Measurements from ENCODE around the gene B3GALNT2.
"Not testable (repeated sequence)": the region's sequence is repeated elsewhere in the genome, so short reads cannot be mapped to it uniquely, and the experiment has no call there.

B3GALNT2 gene

GRCh38 chr1:235504494-235505222 is 406 bp upstream of the B3GALNT2 start:
- in situ Hi-C loops (cut with HindIII; ENCODE audit: low sequenced_read_pairs): no loop called here

- in situ Hi-C loops (cut with HindIII; ENCODE audit: low sequenced_read_pairs): no loop called here
Observed at GRCh38 chr1:235503403-235504121, 690 bp downstream of the B3GALNT2 start.

DNA sequence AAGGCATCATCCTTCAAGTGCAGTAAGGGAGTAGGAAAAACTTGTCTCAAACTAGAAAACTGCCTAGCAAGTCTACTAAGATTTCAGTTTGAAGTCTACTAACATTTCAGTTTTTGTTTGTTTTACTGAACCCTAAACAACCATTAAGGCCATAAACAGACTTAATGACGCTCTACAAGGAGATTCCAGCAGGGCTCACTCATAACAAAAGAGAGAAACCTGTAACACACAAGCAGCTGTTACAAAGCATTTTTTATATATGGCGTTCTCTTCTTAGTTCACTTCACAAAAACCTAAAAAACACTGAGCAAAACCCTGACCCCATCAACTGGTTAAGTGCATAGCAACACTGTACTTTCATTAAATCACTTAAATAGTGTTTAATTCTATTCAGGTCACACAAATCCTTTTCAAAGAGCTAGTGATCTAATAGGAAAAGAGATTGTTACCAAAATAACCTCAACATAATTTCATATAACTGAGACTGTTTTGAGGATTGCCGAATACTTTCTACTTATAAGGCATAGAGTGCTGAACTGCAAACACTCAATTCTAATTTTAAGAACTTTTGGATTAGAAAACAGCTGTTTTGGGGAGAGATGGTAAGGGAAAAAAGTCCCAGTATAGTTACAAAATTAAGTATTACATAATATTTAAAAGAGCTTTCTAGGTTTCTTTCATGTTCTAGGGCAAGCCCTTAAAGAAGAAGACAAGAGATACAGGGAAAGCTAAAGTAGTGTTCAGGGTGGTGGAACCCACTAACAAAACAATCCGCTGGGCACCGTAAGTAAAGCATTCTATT is 1.4 kb downstream of the B3GALNT2 start:
- in situ Hi-C loops (cut with HindIII; ENCODE audit: low sequenced_read_pairs): no loop called here

- in situ Hi-C loops (cut with HindIII; ENCODE audit: low sequenced_read_pairs): no loop called here
Observed at GRCh38 chr1:235500971-235501540, 3.2 kb downstream of the B3GALNT2 start.

- in situ Hi-C loops (cut with HindIII; ENCODE audit: low sequenced_read_pairs): no loop called here
Observed at GRCh38 chr1:235495551-235495950, 8.7 kb downstream of the B3GALNT2 start.

DNA sequence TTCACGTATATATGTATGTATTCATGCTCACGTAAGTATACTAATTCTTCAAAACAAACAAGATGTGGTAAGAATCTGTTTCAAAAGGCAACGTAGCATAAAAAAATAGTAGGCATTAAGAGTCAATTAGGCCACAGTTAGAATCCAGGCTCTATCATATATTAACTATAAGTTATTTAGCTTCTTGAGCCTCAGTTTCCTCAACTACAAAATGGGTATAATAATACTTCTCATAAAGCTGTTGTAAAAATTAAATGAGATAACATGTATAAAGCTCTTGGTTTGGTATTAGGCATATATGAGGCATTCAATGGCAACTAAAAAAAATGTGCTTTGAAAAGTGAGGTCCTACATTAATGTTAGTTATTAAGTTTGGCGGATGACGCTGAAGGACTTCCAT is 9.2 kb downstream of the B3GALNT2 start:
- in situ Hi-C loops (cut with HindIII; ENCODE audit: low sequenced_read_pairs): no loop called here

DNA sequence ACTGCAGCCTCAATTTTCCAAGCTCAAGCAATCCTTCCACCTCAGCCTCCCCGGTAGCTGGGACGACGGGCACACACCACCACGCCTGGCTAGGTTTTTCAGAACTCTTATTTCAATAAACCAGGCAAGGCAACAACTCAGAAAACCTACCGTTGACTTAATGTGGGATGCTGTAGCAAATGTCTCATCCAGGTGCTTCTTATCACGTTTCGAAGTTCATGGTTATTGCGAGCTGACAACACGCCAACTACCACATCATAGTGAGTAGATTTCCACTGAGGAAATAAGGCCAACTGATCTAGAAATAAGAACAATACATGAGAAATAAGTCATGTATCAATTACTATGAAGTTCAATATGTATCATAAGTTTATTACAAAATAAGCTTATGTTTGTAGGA is 9.7 kb downstream of the B3GALNT2 start:
- in situ Hi-C loops (cut with HindIII; ENCODE audit: low sequenced_read_pairs): no loop called here

DNA sequence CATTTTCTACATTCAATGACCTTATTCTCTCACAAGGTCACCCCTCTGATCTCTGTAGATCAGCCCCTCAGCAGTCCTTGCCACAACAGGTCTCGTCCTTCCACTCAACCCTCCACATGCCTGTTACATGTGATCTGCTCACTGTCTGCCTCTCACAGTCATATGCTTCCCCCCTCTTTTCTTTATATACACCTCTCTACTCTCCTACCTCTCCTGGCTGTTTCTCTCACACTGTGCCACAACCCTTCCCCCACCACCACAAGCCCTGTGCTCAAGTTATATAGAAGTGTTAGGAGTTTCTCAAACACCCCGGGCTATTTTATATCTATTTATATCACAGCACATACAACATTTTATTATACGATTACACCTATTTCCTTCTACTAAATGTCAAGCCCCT is 12.6 kb downstream of the B3GALNT2 start:
- in situ Hi-C loops (cut with HindIII; ENCODE audit: low sequenced_read_pairs): no loop called here

DNA sequence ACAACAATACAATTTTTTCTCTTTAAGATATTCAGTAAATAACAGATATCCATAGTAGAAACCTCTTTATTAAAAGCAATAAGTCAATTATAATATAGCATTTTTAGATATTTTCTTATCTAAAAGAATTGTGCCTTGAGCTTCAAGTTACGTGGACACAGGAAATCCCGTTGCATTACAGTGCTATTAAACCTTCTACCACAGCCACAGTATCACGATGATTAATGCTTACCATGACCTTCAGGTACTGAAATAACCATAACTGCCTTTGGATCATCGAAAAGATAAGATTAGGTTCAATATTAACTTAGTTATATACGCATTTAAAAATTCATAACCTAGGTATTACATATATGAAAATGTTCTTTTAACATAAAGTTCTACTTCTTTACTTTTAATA is 17.9 kb downstream of the B3GALNT2 start:
- in situ Hi-C loops (cut with HindIII; ENCODE audit: low sequenced_read_pairs): no loop called here

DNA sequence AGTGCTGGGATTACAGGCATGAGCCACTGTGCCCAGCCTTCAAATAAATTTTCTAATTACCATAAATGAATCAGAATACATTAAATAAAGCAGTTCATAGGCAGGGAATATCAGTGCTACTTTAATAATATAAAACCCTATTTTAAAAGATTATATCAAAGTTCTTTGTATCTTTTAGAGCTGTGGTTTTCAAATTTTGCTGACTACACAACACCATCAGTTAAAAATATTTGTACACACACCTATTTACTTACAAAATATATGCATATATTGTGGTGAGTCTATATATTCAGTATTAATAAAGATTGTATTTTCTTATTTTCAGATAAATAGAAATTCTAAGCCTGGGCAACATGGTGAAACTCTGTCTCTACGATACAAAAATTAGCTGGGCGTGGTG is 18.7 kb downstream of the B3GALNT2 start:
- in situ Hi-C loops (cut with HindIII; ENCODE audit: low sequenced_read_pairs): no loop called here

DNA sequence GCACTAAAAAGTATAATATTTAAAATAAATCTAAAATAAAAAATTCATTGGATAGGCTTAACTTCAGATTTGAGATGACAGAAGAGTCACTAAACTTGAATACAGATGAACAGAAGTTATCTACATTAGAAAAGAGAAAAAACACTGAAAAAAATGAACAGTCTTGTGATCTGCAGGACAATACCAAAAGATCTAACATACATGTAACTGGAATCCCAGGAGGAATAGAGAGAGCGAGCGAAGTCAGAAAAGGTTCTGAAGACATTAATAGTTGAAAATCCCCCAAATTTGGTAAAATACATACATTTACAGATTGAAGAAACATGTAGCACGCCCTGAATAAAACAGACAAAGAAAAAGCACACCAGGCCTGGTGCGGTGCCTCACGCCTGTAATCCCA is 21.2 kb downstream of the B3GALNT2 start:
- in situ Hi-C loops (cut with HindIII; ENCODE audit: low sequenced_read_pairs): no loop called here

DNA sequence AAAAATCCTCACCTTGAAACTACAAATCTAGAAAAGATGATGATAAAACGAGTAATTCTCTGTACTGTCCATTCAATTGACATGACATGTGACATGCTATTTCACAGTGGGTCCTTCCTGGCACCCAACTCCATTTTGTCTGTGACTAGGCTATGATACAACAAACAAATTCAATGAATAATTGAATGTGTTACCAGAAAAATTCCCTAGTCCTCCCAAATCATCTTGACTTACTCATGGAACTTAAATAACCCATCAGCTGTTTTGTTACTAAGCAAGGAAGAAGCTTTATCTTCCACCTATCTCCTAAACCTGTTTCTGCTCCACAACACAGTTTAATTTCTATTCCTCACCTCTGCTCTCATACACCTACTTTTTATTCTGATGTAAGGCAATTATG is 30.4 kb downstream of the B3GALNT2 start:
- in situ Hi-C loops (cut with HindIII; ENCODE audit: low sequenced_read_pairs): no loop called here

DNA sequence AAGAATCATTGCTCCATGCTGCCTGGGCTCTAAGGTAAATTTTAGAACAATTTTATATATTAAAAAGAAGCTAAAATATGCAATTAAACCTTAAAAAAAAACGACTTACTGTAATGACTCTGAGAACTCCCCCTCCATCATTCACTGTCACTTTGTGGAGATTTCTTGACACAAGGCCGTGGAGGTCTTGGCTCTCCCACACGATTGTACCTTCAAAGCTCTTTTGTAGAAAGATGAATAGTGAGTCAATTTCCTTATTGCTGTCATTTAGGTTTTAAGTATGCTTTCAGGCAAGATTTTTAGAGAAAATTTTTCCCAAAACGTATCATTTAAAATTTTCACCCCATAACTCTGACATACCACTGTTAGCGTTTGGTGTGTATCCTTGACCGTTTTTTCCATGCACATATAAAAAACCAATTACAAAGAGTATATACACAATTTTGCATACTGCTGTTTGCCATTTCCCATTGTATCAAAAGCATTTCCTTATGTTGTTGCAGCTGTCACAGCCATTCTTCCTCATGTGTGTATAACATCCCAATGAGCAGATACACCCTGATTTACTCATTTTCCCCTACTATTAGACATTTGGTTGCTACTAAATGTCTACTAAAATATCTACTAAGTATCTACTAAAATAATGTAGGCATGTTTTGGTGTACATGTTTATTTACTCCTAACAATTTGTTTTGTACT is 33.4 kb downstream of the B3GALNT2 start:
- in situ Hi-C loops (cut with HindIII; ENCODE audit: low sequenced_read_pairs): no loop called here

GRCh38 chr1:235469897-235470296 is 34.4 kb downstream of the B3GALNT2 start:
- in situ Hi-C loops (cut with HindIII; ENCODE audit: low sequenced_read_pairs): not testable (repeated sequence)

DNA sequence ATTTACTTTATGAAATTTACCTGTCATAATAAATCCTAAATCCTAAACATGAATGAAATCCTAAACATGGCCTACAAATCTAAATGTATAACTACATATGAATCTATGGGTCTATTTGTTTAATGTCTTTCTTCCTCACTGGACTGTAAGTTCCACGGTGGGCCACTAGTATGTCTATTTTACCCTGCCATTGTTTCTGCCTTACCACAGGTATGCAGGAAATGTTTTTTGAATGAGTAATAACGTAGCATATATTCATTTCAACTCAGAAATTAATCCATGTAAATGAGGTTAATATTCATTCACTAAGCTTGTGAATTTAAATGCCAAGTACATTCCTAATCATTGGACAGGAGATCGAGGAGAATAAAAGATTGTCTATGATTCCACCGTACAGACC is 35.3 kb downstream of the B3GALNT2 start:
- in situ Hi-C loops (cut with HindIII; ENCODE audit: low sequenced_read_pairs): no loop called here

GRCh38 chr1:235468004-235468403 is 36.2 kb downstream of the B3GALNT2 start:
- in situ Hi-C loops (cut with HindIII; ENCODE audit: low sequenced_read_pairs): no loop called here

DNA sequence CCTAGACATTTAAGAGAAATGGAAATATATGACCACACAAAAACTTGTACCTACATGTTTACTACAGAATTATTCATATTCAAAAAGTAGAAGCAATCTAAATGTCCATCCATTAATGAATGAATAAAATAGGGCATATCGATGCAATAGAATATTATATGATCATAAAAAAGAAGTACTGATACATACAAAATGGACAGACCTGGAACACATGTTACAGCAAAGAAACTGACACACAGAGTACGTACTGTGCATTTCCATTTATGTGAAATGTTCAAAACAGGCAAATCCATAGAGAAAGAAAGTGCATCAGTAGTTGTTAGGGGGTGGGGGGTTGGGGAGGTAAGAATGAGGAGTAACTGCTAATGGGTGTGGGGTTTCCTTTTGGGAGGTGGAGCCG is 39.2 kb downstream of the B3GALNT2 start:
- in situ Hi-C loops (cut with HindIII; ENCODE audit: low sequenced_read_pairs): no loop called here

- in situ Hi-C loops (cut with HindIII; ENCODE audit: low sequenced_read_pairs): not testable (repeated sequence)
Observed at GRCh38 chr1:235462832-235463231, 41.4 kb downstream of the B3GALNT2 start.

GRCh38 chr1:235461954-235462353 is 42.3 kb downstream of the B3GALNT2 start:
- in situ Hi-C loops (cut with HindIII; ENCODE audit: low sequenced_read_pairs): no loop called here

DNA sequence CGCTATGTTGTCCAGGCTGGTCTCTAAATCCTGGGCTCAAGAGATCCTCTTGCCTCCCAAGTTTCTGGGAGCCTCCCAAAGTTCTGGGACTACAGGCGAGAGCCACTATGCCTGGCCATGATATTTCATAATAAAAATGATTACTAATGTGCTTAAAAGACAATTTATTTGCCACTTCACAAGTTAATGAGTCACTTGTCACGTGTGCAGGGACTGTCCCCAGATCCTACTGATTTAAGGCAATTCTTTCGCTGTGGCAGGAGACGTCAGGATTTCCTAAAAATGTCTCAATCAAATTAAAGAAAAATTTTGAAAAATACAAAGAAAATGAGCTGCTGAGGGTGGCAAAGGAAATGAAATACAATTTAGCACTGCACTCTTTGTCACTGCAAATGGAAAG is 43.5 kb downstream of the B3GALNT2 start:
- in situ Hi-C loops (cut with HindIII; ENCODE audit: low sequenced_read_pairs): no loop called here

DNA sequence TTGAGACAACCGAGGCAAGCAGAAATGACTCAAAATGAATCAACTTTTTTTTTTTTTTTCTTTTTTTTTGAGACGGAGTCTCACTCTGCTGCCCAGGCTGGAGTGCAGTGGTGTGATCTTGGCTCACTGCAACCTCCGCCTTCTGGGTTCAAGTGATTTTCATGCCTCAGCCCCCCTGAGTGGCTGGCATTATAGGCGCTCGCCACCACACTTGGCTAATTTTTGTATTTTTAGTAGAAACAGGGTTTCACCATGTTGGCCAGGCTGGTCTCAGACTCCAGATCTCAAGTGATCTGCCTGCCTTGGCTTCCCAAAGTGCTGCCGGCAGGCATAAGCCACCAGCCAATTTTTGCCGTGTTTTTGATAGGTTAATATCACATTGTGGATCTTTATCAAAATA is 46.4 kb downstream of the B3GALNT2 start:
- in situ Hi-C loops (cut with HindIII; ENCODE audit: low sequenced_read_pairs): not testable (repeated sequence)
